Activated T-helper 17 cell treated with anti-CD3 and anti-CD28 coated beads, Interleukin-2, amount 50 U/mL, for 72 hours (primary cell): ENCODE measurements around the gene IKZF2. TPM values are rescaled to one million over a fixed set of nuclear protein-coding genes. Genes with fewer than 3 reads are reported as not detected.

Experiments
- ATAC-seq: fragments of 150-1000 bp; cut with Tn5 transposase; replicated peaks from 2 replicates; pipeline ENCODE4 v1.10.0; 2021; ENCODE audit warnings: mild to moderate bottlenecking, moderate library complexity
- H3K27ac Mint-ChIP-seq: one replicate; pipeline ENCODE4 v1.8.0; 2022; ENCODE audit warnings: mixed read lengths
- H3K27me3 Mint-ChIP-seq: one replicate; pipeline ENCODE4 v1.8.0; 2022; ENCODE audit warnings: mixed read lengths
- H3K36me3 Mint-ChIP-seq: one replicate; pipeline ENCODE4 v1.8.0; 2022; ENCODE audit warnings: low read depth, mild to moderate bottlenecking, mixed read lengths
- H3K4me1 Mint-ChIP-seq: one replicate; pipeline ENCODE4 v1.8.0; 2022; ENCODE audit warnings: mixed read lengths
- H3K4me3 Mint-ChIP-seq: one replicate; pipeline ENCODE4 v1.8.0; 2022; ENCODE audit warnings: mild to moderate bottlenecking, mixed read lengths
- H3K9me3 Mint-ChIP-seq: one replicate; pipeline ENCODE4 v1.8.0; 2022; ENCODE audit warnings: mixed read lengths
- total RNA-seq, 2 donors: library from RNA; stranded (reverse); gene quantifications; one replicate each; pipeline ENCODE4 v1.2.3, GENCODE V29; 2022

The IKZF2 gene
- total RNA-seq, 2 donors from 2014 or later = 8.7 to 12.4 TPM

DNA sequence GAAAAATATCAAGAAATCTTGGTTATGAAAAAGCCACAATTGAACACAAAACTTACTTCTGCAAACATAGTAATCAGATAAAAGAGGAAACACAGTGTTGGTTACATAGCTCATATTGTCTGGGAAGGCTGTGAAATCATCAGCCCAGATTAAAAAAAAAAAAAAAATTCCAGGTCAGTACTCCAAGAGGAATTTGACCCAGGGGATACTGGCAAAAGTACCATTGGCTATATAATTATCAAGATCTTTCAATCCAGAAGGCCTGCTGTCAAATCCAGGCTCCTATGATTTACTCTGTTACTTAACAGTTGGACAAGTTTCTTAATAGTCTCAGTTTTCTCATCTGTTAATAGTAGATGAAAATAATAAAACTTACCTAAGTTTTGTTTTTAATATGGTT is 12.9 kb upstream of the IKZF2 start:
- Mint-ChIP-seq H3K4me1 (no peaks in the 10 kb centered on the region), H3K27me3 (peaks cover 4% of the 10 kb centered on the region), H3K9me3 (no peaks in the 10 kb centered on the region), H3K36me3 (no peaks in the 10 kb centered on the region), H3K4me3 (no peak overlapping the region), H3K27ac (no peak overlapping the region)
- ATAC-seq = no peak

GRCh38 chr2:213162516-213163118 is 11.2 kb upstream of the IKZF2 start:
- no peaks in the 10 kb centered on the region for H3K4me1 Mint-ChIP-seq
- no peaks in the 10 kb centered on the region for H3K9me3 Mint-ChIP-seq
- no peak for ATAC-seq
- no peaks in the 10 kb centered on the region for H3K27me3 Mint-ChIP-seq
- H3K27ac Mint-ChIP-seq = no peak overlapping the region
- H3K36me3 Mint-ChIP-seq = no peaks in the 10 kb centered on the region
- H3K4me3 Mint-ChIP-seq = no peak overlapping the region

DNA sequence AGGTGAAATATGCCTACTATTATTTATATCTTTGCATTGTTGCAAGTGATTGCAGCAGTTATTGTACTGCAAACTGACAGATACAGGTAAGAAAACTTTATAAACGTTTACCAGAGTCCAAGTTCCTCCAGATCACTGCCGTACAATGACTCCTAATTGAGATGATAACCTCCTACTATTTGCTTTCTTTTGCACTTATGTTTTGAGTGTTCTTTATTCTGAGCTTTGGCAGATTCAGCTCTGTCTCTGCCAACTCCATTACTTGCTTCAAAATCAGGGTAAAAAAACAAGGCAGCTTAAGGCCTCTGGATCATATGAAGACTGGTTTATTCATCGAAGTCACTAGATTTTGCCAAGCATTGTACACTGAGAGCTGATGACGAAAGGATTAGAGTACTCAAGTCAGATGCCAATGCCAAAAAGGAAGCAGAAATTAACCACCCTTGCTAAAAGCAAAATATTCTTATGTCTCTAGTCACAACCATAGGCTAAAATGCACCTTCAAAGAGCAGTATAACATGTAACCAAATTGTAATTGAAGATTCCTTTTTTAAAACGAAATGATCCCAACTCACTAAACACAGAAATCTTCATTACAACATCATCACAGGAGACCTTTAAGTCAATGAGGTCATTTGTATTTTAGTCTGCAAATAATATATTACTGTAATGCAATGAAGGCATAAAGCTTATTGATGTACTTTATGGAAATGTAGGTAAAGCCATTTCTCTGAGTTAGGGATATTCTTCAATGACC is 10.5 kb upstream of the IKZF2 start:
- H3K9me3 Mint-ChIP-seq = no peaks in the 10 kb centered on the region
- H3K27me3 Mint-ChIP-seq = peaks cover 3% of the 10 kb centered on the region
- no peak overlapping the region for H3K4me3 Mint-ChIP-seq
- H3K36me3 Mint-ChIP-seq = no peaks in the 10 kb centered on the region
- no peak overlapping the region for H3K27ac Mint-ChIP-seq
- ATAC-seq = no peak
- H3K4me1 Mint-ChIP-seq = no peaks in the 10 kb centered on the region

DNA sequence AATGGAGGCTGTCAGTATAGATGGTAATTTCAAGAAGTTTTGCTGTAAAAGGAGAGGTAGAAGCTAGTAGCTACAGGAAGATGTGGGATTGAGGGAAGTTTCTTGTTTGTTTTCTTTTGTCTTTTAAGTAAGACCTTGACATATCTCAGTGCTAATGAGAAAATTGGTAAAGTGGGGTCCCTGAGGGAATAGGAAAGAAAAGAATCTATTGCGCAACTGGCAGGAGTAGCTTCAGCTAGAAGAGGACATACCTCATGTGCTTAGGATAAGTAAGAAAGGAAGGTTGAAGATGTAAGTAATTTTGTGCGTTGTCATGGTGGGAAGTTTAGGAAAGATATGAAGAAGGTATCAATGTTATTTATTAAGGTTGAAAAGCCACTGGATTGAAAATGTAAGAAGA is 8.4 kb upstream of the IKZF2 start:
- Mint-ChIP-seq H3K9me3 (no peaks in the 10 kb centered on the region), H3K27ac (no peak overlapping the region), H3K36me3 (no peaks in the 10 kb centered on the region), H3K4me1 (no peaks in the 10 kb centered on the region), H3K4me3 (no peak overlapping the region), H3K27me3 (peaks cover 11% of the 10 kb centered on the region)
- no peak for ATAC-seq

- no peaks in the 10 kb centered on the region for H3K36me3 Mint-ChIP-seq
- ATAC-seq = peak; percentile 52
- no peak overlapping the region for H3K27ac Mint-ChIP-seq
- no peaks in the 10 kb centered on the region for H3K9me3 Mint-ChIP-seq
- H3K4me1 Mint-ChIP-seq = peaks cover 5% of the 10 kb centered on the region
- peaks cover 22% of the 10 kb centered on the region for H3K27me3 Mint-ChIP-seq
- no peak overlapping the region for H3K4me3 Mint-ChIP-seq
These were observed 5.8 kb upstream of the IKZF2 start for GRCh38 chr2:213157242-213157641.

GRCh38 chr2:213156717-213157116 is 5.3 kb upstream of the IKZF2 start:
- Mint-ChIP-seq H3K9me3 (no peaks in the 10 kb centered on the region), H3K36me3 (no peaks in the 10 kb centered on the region), H3K4me1 (peaks cover 5% of the 10 kb centered on the region), H3K27ac (no peak overlapping the region), H3K4me3 (no peak overlapping the region), H3K27me3 (peaks cover 23% of the 10 kb centered on the region)
- ATAC-seq = no peak

DNA sequence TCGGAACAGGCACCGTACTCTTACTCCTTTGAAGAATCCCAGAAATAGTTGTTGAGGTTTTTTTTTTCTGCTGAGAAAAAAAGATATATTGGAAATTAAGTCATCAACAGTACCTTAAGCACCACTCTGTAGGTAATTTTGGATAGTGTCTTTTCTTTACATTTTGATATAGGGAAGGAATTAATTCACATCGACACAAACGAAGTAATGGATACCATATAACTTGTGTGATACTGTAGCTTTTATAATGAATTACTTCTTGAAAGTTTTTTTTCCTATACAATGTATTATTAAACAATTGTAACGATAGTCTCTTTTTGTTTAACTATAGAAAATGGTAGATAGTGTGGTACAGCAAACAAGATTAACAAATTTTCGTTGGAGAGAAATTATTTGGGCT is 1.5 kb upstream of the IKZF2 start:
- Mint-ChIP-seq H3K27me3 (peaks cover 49% of the 10 kb centered on the region), H3K36me3 (no peaks in the 10 kb centered on the region), H3K4me1 (peaks cover 17% of the 10 kb centered on the region), H3K4me3 (peak overlapping the region; percentile 74), H3K9me3 (no peaks in the 10 kb centered on the region), H3K27ac (no peak overlapping the region)
- no peak for ATAC-seq

- Mint-ChIP-seq H3K27me3 (peaks cover 46% of the 10 kb centered on the region), H3K9me3 (no peaks in the 10 kb centered on the region), H3K4me1 (peaks cover 17% of the 10 kb centered on the region), H3K36me3 (no peaks in the 10 kb centered on the region), H3K27ac (no peak overlapping the region), H3K4me3 (peak overlapping the region; percentile 74)
- peak; percentile 43 for ATAC-seq
These were observed 818 bp upstream of the IKZF2 start for GRCh38 chr2:213152065-213152794.

DNA sequence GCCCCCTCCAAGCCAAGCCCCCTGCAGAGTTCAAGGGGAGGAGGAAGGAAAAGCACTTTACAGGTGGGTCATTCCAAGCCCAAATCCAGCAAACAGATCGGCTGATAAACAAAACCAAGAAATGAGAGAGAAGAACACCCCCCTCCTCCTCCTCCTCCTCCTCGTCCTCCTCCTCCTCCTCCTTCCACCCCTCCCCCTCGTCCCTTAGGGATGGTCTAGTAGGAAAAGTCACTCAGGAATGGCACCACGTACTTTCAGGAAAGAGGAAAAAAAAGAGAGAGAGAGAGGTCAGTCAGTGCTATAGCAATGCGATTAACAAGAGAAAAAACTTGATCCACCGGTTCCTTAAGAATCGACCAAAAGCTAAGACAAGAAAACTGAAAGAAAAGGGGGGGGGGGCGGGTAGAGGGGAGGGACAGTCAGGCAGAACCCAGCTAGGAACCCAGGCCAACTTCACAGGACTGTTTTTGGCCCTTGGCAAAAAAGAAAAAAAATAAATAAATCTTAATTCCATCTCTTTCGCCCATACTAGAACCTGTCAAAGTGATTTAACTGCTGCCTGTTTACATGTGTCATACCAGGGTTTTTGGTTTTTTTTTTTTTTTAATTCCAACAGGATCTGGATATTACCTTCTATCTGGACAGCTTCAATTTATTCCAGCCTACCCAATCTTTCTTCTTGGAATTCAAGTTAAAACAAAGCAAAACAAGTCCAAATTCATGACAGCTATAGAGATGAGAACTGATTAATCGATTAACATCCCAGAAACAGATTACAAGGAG is 906 bp downstream of the IKZF2 start:
- Mint-ChIP-seq H3K4me3 (peak overlapping the region; percentile 86), H3K27me3 (peaks cover 38% of the 10 kb centered on the region), H3K36me3 (no peaks in the 10 kb centered on the region), H3K4me1 (peaks cover 17% of the 10 kb centered on the region), H3K9me3 (no peaks in the 10 kb centered on the region), H3K27ac (peak overlapping the region; percentile 84)
- ATAC-seq = no peak

GRCh38 chr2:213149949-213150314 is 1.5 kb downstream of the IKZF2 start:
- H3K36me3 Mint-ChIP-seq = no peaks in the 10 kb centered on the region
- no peaks in the 10 kb centered on the region for H3K9me3 Mint-ChIP-seq
- peaks cover 38% of the 10 kb centered on the region for H3K27me3 Mint-ChIP-seq
- peak overlapping the region; percentile 86 for H3K4me3 Mint-ChIP-seq
- no peak for ATAC-seq
- H3K27ac Mint-ChIP-seq = peak overlapping the region; percentile 84
- H3K4me1 Mint-ChIP-seq = peaks cover 17% of the 10 kb centered on the region

- H3K27ac Mint-ChIP-seq = peak overlapping the region; percentile 84
- no peaks in the 10 kb centered on the region for H3K36me3 Mint-ChIP-seq
- ATAC-seq = no peak
- no peaks in the 10 kb centered on the region for H3K9me3 Mint-ChIP-seq
- H3K4me3 Mint-ChIP-seq = peak overlapping the region; percentile 86
- peaks cover 17% of the 10 kb centered on the region for H3K4me1 Mint-ChIP-seq
- peaks cover 34% of the 10 kb centered on the region for H3K27me3 Mint-ChIP-seq
These were observed 2.0 kb downstream of the IKZF2 start for GRCh38 chr2:213149294-213149875.

DNA sequence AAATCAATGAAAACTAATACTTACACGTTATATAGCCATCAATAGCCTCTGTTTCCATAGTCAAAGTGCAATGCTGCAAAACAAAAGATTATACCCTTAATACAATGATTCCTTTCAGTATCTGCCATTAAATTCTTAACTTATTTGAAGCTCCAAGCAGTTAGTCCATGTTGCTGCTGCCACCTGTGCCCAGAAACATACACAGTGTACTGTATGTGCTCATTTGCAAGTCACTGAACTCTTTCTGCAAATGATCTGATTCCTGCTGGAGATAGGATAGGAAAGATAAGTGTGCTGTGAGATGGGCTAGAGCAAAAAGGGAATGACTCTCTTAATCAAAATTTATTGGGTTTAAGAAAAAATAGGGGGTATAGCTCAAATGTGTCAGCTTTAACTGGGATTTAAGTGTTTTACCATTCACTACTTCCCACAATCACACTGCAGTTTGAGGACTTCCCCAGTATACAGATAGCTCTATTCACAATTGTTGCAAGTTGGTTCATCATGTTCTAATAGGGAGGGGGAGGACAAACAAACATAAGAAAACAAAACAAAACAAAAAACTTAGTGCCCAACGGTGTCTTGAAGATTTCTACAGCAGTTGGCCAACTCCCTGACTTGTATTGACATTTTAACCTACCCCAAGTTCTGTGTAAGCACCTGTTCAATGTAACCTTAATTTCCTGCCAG is 2.7 kb downstream of the IKZF2 start:
- H3K9me3 Mint-ChIP-seq = no peaks in the 10 kb centered on the region
- peak overlapping the region; percentile 86 for H3K4me3 Mint-ChIP-seq
- H3K4me1 Mint-ChIP-seq = peaks cover 17% of the 10 kb centered on the region
- no peak for ATAC-seq
- H3K27ac Mint-ChIP-seq = peak overlapping the region; percentile 20
- peaks cover 32% of the 10 kb centered on the region for H3K27me3 Mint-ChIP-seq
- no peaks in the 10 kb centered on the region for H3K36me3 Mint-ChIP-seq

- no peak overlapping the region for H3K27ac Mint-ChIP-seq
- no peak for ATAC-seq
- peaks cover 29% of the 10 kb centered on the region for H3K27me3 Mint-ChIP-seq
- H3K4me3 Mint-ChIP-seq = peak overlapping the region; percentile 86
- no peaks in the 10 kb centered on the region for H3K9me3 Mint-ChIP-seq
- no peaks in the 10 kb centered on the region for H3K36me3 Mint-ChIP-seq
- H3K4me1 Mint-ChIP-seq = peaks cover 15% of the 10 kb centered on the region
These were observed 3.9 kb downstream of the IKZF2 start for GRCh38 chr2:213147538-213147937.
